Fibroblast of skin of right biceps (primary cell): Measurements from ENCODE around the gene PEX10.

Experiments used
- DNase-seq: peaks from one replicate; pipeline ENCODE4 v3.0.0-alpha.2; 2013

Gene PEX10

DNA sequence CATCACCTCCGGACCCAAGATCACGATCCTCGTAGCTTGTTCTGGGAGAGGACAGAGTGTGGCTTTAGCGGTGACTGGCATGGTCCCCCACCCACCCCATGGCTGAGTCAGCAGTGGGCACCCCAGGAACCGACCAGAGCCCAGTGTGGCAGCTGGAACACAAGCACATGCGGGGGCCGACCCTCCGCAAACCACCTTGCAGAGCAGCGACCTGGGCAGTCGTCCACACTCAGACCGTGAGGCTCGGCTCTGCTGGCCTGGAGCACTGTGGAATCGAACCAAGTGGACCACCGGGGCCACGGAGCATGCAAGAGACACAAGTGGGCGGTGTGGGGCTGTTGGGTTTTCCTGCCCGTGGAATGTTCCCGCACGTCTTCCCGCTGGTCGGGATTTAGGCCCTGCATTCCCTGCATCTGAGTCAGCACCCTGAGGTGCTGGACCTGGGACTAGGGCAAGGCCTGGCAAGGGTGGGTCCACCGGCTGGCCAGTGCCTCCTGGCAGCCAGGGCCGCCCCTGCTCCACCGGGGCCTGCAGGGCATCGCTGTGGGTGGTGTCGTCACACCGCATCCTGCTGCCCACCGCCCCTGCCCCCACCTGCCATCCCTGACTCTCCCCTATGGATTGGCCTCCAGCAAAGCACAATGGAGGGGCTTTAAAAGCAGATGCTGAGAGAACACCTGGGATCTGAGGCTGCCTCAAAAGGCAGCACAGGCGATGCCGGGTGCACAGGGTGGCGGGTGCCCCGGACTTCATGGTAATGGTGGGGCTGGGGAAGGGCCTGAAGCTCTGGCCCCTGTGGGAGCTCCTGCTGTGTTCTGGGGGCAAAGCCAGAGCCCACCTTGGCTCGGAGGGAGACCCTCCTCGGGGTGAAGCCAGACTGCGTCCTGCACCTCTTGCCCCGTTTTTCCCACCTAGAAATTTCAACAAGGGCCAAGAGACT lies 39.5 kb downstream of the PEX10 start:
- no peak for DNase-seq

DNA sequence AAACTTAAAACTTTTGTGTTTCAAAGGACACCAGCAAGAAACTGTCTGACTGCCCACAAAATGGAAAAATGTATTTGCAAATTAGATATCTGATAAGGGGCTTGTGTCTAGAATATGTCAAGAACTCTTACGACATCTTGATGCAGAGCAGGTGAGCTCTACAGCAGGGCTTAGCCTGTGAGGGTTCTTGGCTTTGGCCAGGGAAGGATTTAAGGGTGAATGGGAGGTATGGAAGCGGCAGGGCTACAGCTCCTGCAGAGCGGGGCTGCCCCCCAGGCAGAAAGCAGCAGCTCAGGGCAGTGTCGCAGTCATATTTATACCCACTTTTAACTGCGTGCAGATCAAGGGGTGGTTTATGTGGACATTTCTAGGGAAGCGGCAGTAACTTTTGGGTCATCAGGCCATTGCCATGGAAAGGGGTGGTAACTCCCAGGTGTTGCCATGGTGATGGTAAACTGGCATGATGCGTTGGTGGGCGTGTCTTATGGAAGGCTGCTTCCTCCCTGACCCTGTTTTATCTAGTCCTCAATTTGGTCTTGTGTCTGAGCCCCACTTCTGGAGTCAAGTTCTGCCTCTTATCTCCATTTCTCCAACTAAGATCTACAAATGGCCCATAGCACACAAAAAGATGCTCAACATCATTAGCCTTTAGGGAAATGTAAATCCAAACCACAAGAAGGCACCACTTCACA lies 44.2 kb downstream of the PEX10 start:
- no peak for DNase-seq

GRCh38 chr1:2363847-2364513 lies 48.4 kb downstream of the PEX10 start:
- no peak for DNase-seq

GRCh38 chr1:2360588-2361364 lies 51.6 kb downstream of the PEX10 start:
- peak; percentile 64 for DNase-seq

- no peak for DNase-seq
These were observed 53.4 kb downstream of the PEX10 start for GRCh38 chr1:2358651-2359640.

DNA sequence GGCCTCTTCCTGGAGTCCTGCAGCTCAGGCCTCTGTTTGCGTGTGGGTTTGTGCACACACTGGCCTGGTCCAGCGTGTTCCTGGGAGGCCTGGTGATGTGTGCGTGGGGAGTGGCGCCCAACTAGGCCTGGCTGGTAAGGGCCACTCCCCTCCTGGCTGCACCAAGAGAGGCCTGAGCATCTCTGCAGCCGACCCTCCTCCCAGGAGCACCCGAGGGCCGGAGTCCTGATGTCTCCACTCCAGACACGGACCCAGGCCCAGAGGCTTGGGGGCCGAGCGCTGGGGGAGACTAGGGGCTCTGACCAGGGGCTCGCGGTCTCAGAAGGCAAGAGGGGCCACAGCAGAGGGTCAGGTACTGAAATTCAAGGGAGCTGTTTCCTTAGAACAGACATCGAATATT lies 54.3 kb downstream of the PEX10 start:
- DNase-seq: no peak

GRCh38 chr1:2356911-2357845 lies 55.2 kb downstream of the PEX10 start:
- no peak for DNase-seq

- DNase-seq: no peak
These were observed 56.0 kb downstream of the PEX10 start for GRCh38 chr1:2356401-2356800.

- DNase-seq: no peak
These were observed 56.7 kb downstream of the PEX10 start for GRCh38 chr1:2355373-2356261.

- peak; percentile 39 for DNase-seq
These were observed 57.6 kb downstream of the PEX10 start for GRCh38 chr1:2354511-2355372.
